HEK293 (cell line): ENCODE results near the gene DISC1.

ENCODE experiments used
- BCL11A ChIP-seq: fragments of 450-650 bp; formaldehyde crosslinking; IDR thresholded peaks from 2 replicates; pipeline ENCODE4 v1.5.1; 2016; ENCODE audit warnings: low read depth, missing biosample characterization, missing genetic modification characterization
- MYNN ChIP-seq: fragments of 450-650 bp; formaldehyde crosslinking; IDR thresholded peaks from 2 replicates; pipeline ENCODE4 v1.5.1; 2016; ENCODE audit warnings: missing biosample characterization, missing genetic modification characterization, borderline replicate concordance
- REPIN1 ChIP-seq: fragments of 450-650 bp; formaldehyde crosslinking; IDR thresholded peaks from 2 replicates; pipeline ENCODE4 v1.5.1; 2017; ENCODE audit warnings: missing biosample characterization, missing genetic modification characterization, low read depth
- YY1 ChIP-seq: fragments of 450-650 bp; formaldehyde crosslinking; IDR thresholded peaks from 2 replicates; pipeline ENCODE4 v1.5.1; 2018; ENCODE audit warnings: missing biosample characterization, missing genetic modification characterization
- ZNF146 ChIP-seq: fragments of 450-650 bp; formaldehyde crosslinking; IDR thresholded peaks from 2 replicates; pipeline ENCODE4 v1.5.1; 2016; ENCODE audit warnings: missing biosample characterization, missing genetic modification characterization
- ZNF239 ChIP-seq: fragments of 450-650 bp; formaldehyde crosslinking; IDR thresholded peaks from 2 replicates; pipeline ENCODE4 v1.5.1; 2016; ENCODE audit warnings: missing biosample characterization, missing genetic modification characterization
- ZNF266 ChIP-seq: fragments of 450-650 bp; formaldehyde crosslinking; IDR thresholded peaks from 2 replicates; pipeline ENCODE4 v1.5.1; 2016; ENCODE audit warnings: missing biosample characterization, missing genetic modification characterization, low read depth
- ZNF561 ChIP-seq: fragments of 450-650 bp; IDR thresholded peaks from 2 replicates; pipeline ENCODE4 v1.5.1; 2018; ENCODE audit warnings: missing biosample characterization, missing genetic modification characterization, borderline replicate concordance
- ZNF76 ChIP-seq: fragments of 450-650 bp; formaldehyde crosslinking; IDR thresholded peaks from 2 replicates; pipeline ENCODE4; 2016; ENCODE audit warnings: low read depth, missing biosample characterization, missing genetic modification characterization, borderline replicate concordance
- ZNF776 ChIP-seq: fragments of 450-650 bp; formaldehyde crosslinking; IDR thresholded peaks from 2 replicates; pipeline ENCODE4 v1.5.0; 2017; ENCODE audit warnings: missing biosample characterization, missing genetic modification characterization, borderline replicate concordance
- ZNF777 ChIP-seq: fragments of 450-650 bp; formaldehyde crosslinking; IDR thresholded peaks from 2 replicates; pipeline ENCODE4 v1.5.1; 2017; ENCODE audit warnings: missing biosample characterization, missing genetic modification characterization, borderline replicate concordance
- ZNF785 ChIP-seq: fragments of 450-650 bp; formaldehyde crosslinking; IDR thresholded peaks from 2 replicates; pipeline ENCODE4 v1.5.1; 2016; ENCODE audit warnings: missing biosample characterization, missing genetic modification characterization
- TF ChIP-seq, protein P1 (sequence below): fragments of 450-650 bp; formaldehyde crosslinking; IDR thresholded peaks from 2 replicates; pipeline ENCODE4 v1.5.1; 2016; ENCODE audit warnings: missing biosample characterization, missing genetic modification characterization
- TF ChIP-seq, protein P2 (sequence below): fragments of 450-650 bp; formaldehyde crosslinking; IDR thresholded peaks from 2 replicates; pipeline ENCODE4 v1.5.1; 2017; ENCODE audit warnings: missing biosample characterization, missing genetic modification characterization
- TF ChIP-seq, protein P3 (sequence below): IDR thresholded peaks from 2 replicates; pipeline ENCODE4 v1.6.1; 2011; ENCODE audit warnings: mild to moderate bottlenecking, low read depth, low read length, borderline replicate concordance
- TF ChIP-seq, protein P4 (sequence below): fragments of 450-650 bp; formaldehyde crosslinking; IDR thresholded peaks from 2 replicates; pipeline ENCODE4 v1.5.1; 2016; ENCODE audit warnings: missing biosample characterization, missing genetic modification characterization
- TF ChIP-seq, protein P5 (sequence below): fragments of 450-650 bp; formaldehyde crosslinking; IDR thresholded peaks from 2 replicates; pipeline ENCODE4 v1.5.1; 2017; ENCODE audit warnings: missing biosample characterization, mild to moderate bottlenecking, missing genetic modification characterization, moderate library complexity
- TF ChIP-seq, protein P6 (sequence below): fragments of 450-650 bp; formaldehyde crosslinking; IDR thresholded peaks from 2 replicates; pipeline ENCODE4 v1.5.1; 2016; ENCODE audit warnings: missing biosample characterization, missing genetic modification characterization

DISC1 gene

DNA sequence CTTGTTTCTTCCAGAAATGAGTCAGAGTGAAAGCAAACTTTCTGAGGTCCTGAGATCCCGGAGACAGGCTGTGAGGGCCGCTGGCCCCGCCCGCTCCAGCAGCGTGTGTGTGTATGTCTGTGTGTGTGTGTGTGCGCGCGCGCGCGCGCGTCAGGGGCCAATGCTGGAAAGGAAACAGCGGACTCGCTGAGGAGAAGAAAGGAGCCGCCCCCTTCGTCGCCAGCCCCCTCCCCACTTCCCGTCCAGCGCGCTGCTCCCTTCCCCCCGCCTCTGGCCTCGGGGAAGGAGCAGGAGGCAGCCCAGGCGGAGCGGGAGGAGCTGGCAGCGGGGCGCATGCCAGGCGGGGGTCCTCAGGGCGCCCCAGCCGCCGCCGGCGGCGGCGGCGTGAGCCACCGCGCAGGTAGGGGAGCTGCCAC lies at the start of gene DISC1 (continued):
- TF ChIP-seq ZNF785 (peak; percentile 87; the same call in 1 of the 2 replicates), REPIN1 (tag by site-specific recombination) (no peak), ZNF146 (tag by site-specific recombination) (no peak), ZNF777 (tag by site-specific recombination) (no peak), ZNF239 (tag by site-specific recombination) (no peak; the same call in 1 of the 2 replicates), ZNF76 (tag by site-specific recombination) (peak; percentile 68), MYNN (peak; percentile 75; the same call in 1 of the 2 replicates), YY1 (tag by site-specific recombination) (no peak; the same call in 1 of the 2 replicates), BCL11A (tag by site-specific recombination) (peak; percentile 92), ZNF561 (tag by site-specific recombination) (peak; percentile 86), ZNF776 (tag by site-specific recombination) (no peak), ZNF266 (tag by site-specific recombination) (no peak)
- TF ChIP-seq, protein P1, sequence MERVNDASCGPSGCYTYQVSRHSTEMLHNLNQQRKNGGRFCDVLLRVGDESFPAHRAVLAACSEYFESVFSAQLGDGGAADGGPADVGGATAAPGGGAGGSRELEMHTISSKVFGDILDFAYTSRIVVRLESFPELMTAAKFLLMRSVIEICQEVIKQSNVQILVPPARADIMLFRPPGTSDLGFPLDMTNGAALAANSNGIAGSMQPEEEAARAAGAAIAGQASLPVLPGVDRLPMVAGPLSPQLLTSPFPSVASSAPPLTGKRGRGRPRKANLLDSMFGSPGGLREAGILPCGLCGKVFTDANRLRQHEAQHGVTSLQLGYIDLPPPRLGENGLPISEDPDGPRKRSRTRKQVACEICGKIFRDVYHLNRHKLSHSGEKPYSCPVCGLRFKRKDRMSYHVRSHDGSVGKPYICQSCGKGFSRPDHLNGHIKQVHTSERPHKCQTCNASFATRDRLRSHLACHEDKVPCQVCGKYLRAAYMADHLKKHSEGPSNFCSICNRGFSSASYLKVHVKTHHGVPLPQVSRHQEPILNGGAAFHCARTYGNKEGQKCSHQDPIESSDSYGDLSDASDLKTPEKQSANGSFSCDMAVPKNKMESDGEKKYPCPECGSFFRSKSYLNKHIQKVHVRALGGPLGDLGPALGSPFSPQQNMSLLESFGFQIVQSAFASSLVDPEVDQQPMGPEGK, result peak; percentile 99
- TF ChIP-seq, protein P2, sequence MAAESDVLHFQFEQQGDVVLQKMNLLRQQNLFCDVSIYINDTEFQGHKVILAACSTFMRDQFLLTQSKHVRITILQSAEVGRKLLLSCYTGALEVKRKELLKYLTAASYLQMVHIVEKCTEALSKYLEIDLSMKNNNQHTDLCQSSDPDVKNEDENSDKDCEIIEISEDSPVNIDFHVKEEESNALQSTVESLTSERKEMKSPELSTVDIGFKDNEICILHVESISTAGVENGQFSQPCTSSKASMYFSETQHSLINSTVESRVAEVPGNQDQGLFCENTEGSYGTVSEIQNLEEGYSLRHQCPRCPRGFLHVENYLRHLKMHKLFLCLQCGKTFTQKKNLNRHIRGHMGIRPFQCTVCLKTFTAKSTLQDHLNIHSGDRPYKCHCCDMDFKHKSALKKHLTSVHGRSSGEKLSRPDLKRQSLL (tag by site-specific recombination), result 0 out of 2 replicates have a peak, but pooled peaks have one; percentile 11
- TF ChIP-seq, protein P3, sequence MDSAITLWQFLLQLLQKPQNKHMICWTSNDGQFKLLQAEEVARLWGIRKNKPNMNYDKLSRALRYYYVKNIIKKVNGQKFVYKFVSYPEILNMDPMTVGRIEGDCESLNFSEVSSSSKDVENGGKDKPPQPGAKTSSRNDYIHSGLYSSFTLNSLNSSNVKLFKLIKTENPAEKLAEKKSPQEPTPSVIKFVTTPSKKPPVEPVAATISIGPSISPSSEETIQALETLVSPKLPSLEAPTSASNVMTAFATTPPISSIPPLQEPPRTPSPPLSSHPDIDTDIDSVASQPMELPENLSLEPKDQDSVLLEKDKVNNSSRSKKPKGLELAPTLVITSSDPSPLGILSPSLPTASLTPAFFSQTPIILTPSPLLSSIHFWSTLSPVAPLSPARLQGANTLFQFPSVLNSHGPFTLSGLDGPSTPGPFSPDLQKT, result no peak
- TF ChIP-seq, protein P4, sequence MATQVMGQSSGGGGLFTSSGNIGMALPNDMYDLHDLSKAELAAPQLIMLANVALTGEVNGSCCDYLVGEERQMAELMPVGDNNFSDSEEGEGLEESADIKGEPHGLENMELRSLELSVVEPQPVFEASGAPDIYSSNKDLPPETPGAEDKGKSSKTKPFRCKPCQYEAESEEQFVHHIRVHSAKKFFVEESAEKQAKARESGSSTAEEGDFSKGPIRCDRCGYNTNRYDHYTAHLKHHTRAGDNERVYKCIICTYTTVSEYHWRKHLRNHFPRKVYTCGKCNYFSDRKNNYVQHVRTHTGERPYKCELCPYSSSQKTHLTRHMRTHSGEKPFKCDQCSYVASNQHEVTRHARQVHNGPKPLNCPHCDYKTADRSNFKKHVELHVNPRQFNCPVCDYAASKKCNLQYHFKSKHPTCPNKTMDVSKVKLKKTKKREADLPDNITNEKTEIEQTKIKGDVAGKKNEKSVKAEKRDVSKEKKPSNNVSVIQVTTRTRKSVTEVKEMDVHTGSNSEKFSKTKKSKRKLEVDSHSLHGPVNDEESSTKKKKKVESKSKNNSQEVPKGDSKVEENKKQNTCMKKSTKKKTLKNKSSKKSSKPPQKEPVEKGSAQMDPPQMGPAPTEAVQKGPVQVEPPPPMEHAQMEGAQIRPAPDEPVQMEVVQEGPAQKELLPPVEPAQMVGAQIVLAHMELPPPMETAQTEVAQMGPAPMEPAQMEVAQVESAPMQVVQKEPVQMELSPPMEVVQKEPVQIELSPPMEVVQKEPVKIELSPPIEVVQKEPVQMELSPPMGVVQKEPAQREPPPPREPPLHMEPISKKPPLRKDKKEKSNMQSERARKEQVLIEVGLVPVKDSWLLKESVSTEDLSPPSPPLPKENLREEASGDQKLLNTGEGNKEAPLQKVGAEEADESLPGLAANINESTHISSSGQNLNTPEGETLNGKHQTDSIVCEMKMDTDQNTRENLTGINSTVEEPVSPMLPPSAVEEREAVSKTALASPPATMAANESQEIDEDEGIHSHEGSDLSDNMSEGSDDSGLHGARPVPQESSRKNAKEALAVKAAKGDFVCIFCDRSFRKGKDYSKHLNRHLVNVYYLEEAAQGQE (tag by site-specific recombination), result peak; percentile 27; the same call in 1 of the 2 replicates
- TF ChIP-seq, protein P5, sequence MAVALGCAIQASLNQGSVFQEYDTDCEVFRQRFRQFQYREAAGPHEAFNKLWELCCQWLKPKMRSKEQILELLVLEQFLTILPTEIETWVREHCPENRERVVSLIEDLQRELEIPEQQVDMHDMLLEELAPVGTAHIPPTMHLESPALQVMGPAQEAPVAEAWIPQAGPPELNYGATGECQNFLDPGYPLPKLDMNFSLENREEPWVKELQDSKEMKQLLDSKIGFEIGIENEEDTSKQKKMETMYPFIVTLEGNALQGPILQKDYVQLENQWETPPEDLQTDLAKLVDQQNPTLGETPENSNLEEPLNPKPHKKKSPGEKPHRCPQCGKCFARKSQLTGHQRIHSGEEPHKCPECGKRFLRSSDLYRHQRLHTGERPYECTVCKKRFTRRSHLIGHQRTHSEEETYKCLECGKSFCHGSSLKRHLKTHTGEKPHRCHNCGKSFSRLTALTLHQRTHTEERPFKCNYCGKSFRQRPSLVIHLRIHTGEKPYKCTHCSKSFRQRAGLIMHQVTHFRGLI (tag by site-specific recombination), result peak; percentile 28; the same call in 1 of the 2 replicates
- TF ChIP-seq, protein P6, sequence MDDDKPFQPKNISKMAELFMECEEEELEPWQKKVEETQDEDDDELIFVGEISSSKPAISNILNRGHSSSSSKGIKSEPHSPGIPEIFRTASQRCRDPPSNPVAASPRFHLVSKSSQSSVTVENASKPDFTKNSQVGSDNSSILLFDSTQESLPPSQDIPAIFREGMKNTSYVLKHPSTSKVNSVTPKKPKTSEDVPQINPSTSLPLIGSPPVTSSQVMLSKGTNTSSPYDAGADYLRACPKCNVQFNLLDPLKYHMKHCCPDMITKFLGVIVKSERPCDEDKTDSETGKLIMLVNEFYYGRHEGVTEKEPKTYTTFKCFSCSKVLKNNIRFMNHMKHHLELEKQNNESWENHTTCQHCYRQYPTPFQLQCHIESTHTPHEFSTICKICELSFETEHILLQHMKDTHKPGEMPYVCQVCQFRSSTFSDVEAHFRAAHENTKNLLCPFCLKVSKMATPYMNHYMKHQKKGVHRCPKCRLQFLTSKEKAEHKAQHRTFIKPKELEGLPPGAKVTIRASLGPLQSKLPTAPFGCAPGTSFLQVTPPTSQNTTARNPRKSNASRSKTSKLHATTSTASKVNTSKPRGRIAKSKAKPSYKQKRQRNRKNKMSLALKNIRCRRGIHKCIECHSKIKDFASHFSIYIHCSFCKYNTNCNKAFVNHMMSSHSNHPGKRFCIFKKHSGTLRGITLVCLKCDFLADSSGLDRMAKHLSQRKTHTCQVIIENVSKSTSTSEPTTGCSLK, result no peak
